GM12878 (cell line): Measurements from ENCODE around the gene HMHB1. TPM values are rescaled to one million over a fixed set of nuclear protein-coding genes. Genes with fewer than 3 reads are reported as not detected.

Experiments
- ATAC-seq: fragments of 200-7000 bp; cut with Tn5 transposase; 3 replicates; pipeline ENCODE4 v1.9.1; 2020; ENCODE audit warnings: mild to moderate bottlenecking, moderate library complexity
- BruUV-seq: library from RNA; stranded (reverse); fragments of 400-500 nt; replicated peaks from 2 replicates; lab custom pipeline; 2021; lab: Mats Ljungman, UMichigan
- CTCF ChIA-PET: fragments of 300-600 bp; sonication (Branson Sonifier 250); formaldehyde crosslinking; extraction: SDS; loops from one replicate; lab custom pipeline; 2021; ENCODE audit warnings: inconsistent platforms; lab: Yijun Ruan, JAX
- POLR2A ChIA-PET: fragments of 350-600 bp; formaldehyde crosslinking; extraction: SDS; loops from one replicate; lab custom pipeline; 2021; ENCODE audit warnings: inconsistent platforms; lab: Charles Lee
- RAD21 ChIA-PET: fragments of 300-600 bp; sonication (Branson Sonifier 250); formaldehyde crosslinking; loops from one replicate; lab custom pipeline; 2023; ENCODE audit warnings: antibody characterized with exemption; ENCODE audit not compliant: unreplicated experiment; lab: Charles Lee
- SMC1A ChIA-PET: fragments of 300-600 bp; sonication (Branson Sonifier 250); formaldehyde crosslinking; loops from one replicate; lab custom pipeline; 2023; ENCODE audit not compliant: unreplicated experiment, uncharacterized antibody; lab: Charles Lee
- DNase-seq: peaks from one replicate; pipeline ENCODE4 v3.0.0-alpha.2; 2011; ENCODE audit warnings: low read depth, low spot score
- FAIRE-seq: peaks from 3 replicates; lab custom pipeline; 2011; peaks lifted over from hg19 to GRCh38; lab: Jason Lieb, UNC
- H2AFZ ChIP-seq: 2 replicates; pipeline ENCODE4 v1.6.0; 2011; ENCODE audit warnings: low read depth, low read length, control low read depth; ENCODE audit not compliant: control insufficient read depth
- H3K27ac ChIP-seq: 2 replicates; pipeline ENCODE4 v1.5.1; 2011; ENCODE audit warnings: control low read depth; ENCODE audit not compliant: control insufficient read depth, insufficient read depth
- H3K27me3 ChIP-seq, 2 experiments: replicated peaks in 1 of 2; 2 replicates each; pipeline versions ENCODE4 v1.6.0 to v1.6.1; 2011; ENCODE audit warnings: low read length in 1 of 2; ENCODE audit not compliant: control insufficient read depth in 2 of 2, insufficient read depth in 2 of 2
- H3K36me3 ChIP-seq, 2 experiments: 2 replicates each; pipeline ENCODE4 v1.5.1; 2011; ENCODE audit warnings: low read length in 1 of 2; ENCODE audit not compliant: control insufficient read depth in 2 of 2, insufficient read depth in 2 of 2
- H3K4me1 ChIP-seq: 2 replicates; pipeline ENCODE4 v1.6.1; 2011; ENCODE audit warnings: mild to moderate bottlenecking, low read length, moderate library complexity, mixed read lengths; ENCODE audit not compliant: control insufficient read depth, insufficient read depth
- H3K4me2 ChIP-seq: 2 replicates; pipeline ENCODE4 v1.6.0; 2011; ENCODE audit warnings: control low read depth; ENCODE audit not compliant: control insufficient read depth, insufficient read depth
- H3K4me3 ChIP-seq: fragments of 200-600 bp; sonication (generic); 2 replicates; pipeline ENCODE4 v1.5.1; 2016
- H3K79me2 ChIP-seq: 2 replicates; pipeline ENCODE4 v1.6.0; 2011; ENCODE audit warnings: low read length; ENCODE audit not compliant: control insufficient read depth, insufficient read depth
- H3K9ac ChIP-seq: 2 replicates; pipeline ENCODE4 v1.8.0; 2011; ENCODE audit warnings: low read length, control low read depth, mixed read lengths; ENCODE audit not compliant: control insufficient read depth, insufficient read depth
- H3K9me3 ChIP-seq: replicated peaks from 3 replicates; pipeline ENCODE4 v1.5.1; 2011; ENCODE audit warnings: mild to moderate bottlenecking, low read length; ENCODE audit not compliant: control insufficient read depth, insufficient read depth
- H4K20me1 ChIP-seq: 2 replicates; pipeline ENCODE4 v1.6.0; 2011; ENCODE audit not compliant: control insufficient read depth, insufficient read depth
- CHD4 ChIP-seq: fragments of 200-600 bp; sonication (generic); IDR thresholded peaks from 2 replicates; pipeline ENCODE4 v1.6.1; 2016; ENCODE audit warnings: mild to moderate bottlenecking
- IKZF1 ChIP-seq: fragments of 450-650 bp; conservative IDR thresholded peaks from 2 replicates; pipeline ENCODE4 v1.6.1; 2017; ENCODE audit warnings: antibody characterized with exemption, mild to moderate bottlenecking
- LARP7 ChIP-seq: fragments of 450-650 bp; IDR thresholded peaks from 2 replicates; pipeline ENCODE4 v1.6.1; 2017; ENCODE audit warnings: mild to moderate bottlenecking
- NRF1 ChIP-seq: conservative IDR thresholded peaks from 2 replicates; pipeline ENCODE4 v1.6.1; 2011; ENCODE audit warnings: mild to moderate bottlenecking, low read depth, low read length, improper control_type of control experiment
- POLR2AphosphoS2 ChIP-seq: IDR thresholded peaks from 2 replicates; pipeline ENCODE4 v1.6.1; 2011; ENCODE audit warnings: low read depth, mild to moderate bottlenecking, low read length, improper control_type of control experiment, moderate library complexity
- RELA ChIP-seq: fragments of 450-650 bp; IDR thresholded peaks from 2 replicates; pipeline ENCODE4 v1.8.0; 2014; ENCODE audit warnings: borderline replicate concordance; ENCODE audit not compliant: partially characterized antibody
- WGBS: methylation state at CpG from one replicate; pipeline ENCODE4 v1.1.6; 2016; ENCODE audit warnings: low lambda C conversion rate; ENCODE audit not compliant: insufficient replicate concordance, insufficient coverage; ENCODE audit errors: missing lambda C conversion rate; 5-methylcytosine and 5-hydroxymethylcytosine counted together
- in situ Hi-C: fragments of 300-500 bp; cut with MboI; formaldehyde crosslinking; loops from 9 replicates; pipeline ENCODE4 v1.14.3; 2018; ENCODE audit warnings: mixed read lengths
- intact Hi-C: fragments of 100-400 bp; cut with micrococcal nuclease; formaldehyde crosslinking; loops from one replicate; pipeline ENCODE4 v1.14.2; 2022; ENCODE audit not compliant: unreplicated experiment
- polyA plus RNA-seq, 11 experiments: library from polyadenylated mRNA; depleted of rRNA in 4 of 11; unstranded in 6 of 11; stranded (reverse) in 5 of 11; fragments of >200 nt; fragmentation: Nextera tagmentation in 4 of 11; fragmentation: Illumina TruSeq in 1 of 11; extraction: Ambion mirVana in 4 of 11; extraction: Trizol in 1 of 11; gene quantifications; 1 replicate in 1 of 11; 2 replicates in 10 of 11; pipeline versions ENCODE4 v1.2.1 to v1.2.3, GENCODE V29; 2011 to 2016; ENCODE audit warnings: inconsistent platforms in 2 of 11, missing spikeins in 2 of 11, low read depth in 1 of 11
- total RNA-seq, 4 experiments: library from RNA; depleted of rRNA in 3 of 4; stranded (reverse); fragments of >200 nt in 3 of 4; fragmentation: Illumina TruSeq in 1 of 4; extraction: Trizol in 1 of 4; gene quantifications; 2 replicates each; pipeline versions ENCODE4 v1.2.1 to v1.2.3, GENCODE V29; 2013 to 2021
- TF ChIP-seq, protein P1 (sequence below): fragments of 450-650 bp; IDR thresholded peaks from 2 replicates; pipeline ENCODE4 v1.6.1; 2018; ENCODE audit warnings: borderline replicate concordance, mild to moderate bottlenecking; ENCODE audit not compliant: partially characterized antibody

HMHB1 gene
- total and polyA plus RNA-seq, 10 of the 15 experiments (the other 5 are each of a cell fraction or from before 2014, with no cell fraction given): 0.45 to 20.3 (median 4.6) TPM

DNA sequence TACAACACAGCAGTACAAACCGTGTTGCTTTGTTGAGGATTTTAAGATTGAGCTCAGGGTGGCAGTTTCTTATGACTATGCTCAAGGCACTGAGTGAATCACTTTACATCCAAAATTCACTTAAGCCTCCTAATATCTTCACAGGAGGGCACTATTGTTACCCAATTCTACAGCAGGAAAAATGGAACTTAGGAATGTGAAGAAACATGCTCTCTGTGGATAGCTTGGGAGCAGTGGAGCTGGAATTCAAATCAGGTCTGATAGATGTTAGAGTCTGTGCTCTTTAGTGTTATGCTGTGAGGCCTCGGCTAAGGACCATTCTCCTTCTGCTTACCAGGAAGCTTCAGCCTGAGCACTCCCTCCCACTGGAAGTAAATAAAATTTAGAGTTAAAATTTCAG, 18.7 kb upstream of the HMHB1 start:
- no peaks in the 10 kb centered on the region for H3K79me2 ChIP-seq
- RAD21 ChIA-PET: interaction anchor here (0.8 to 1.1 kb wide), 2 partner anchors 13 to 18 kb away, joined by 3 read pairs; no protein-coding TSS in a partner anchor
- POLR2A ChIA-PET: interaction anchor here (0.6 to 1.4 kb wide), 3 partner anchors 9 to 22 kb away, joined by 3 to 4 read pairs (median 3); no protein-coding TSS in a partner anchor
- no peaks in the 10 kb centered on the region for H3K9me3 ChIP-seq
- CTCF ChIA-PET: interaction anchor here (1.9 kb wide), 1 partner anchor 9 kb away, joined by 11 read pairs; no protein-coding TSS in a partner anchor
- no peaks in the 10 kb centered on the region for H3K27me3 ChIP-seq
- ATAC-seq (no peak), DNase-seq (no peak), FAIRE-seq (no peak)
- H3K4me1 ChIP-seq: no peaks in the 10 kb centered on the region; the same call in 1 of the 2 replicates
- no peaks in the 10 kb centered on the region for H3K36me3 ChIP-seq
- SMC1A ChIA-PET: interaction anchor here (0.6 to 3.0 kb wide), 12 partner anchors 10 to 360 kb away, joined by 3 to 13 read pairs (median 3); no protein-coding TSS in a partner anchor
- WGBS: 75% methylated on average over 2 of the region's 2 CpGs
- intact Hi-C loops (no loop called here), in situ Hi-C loops (no loop called here)
- no peak overlapping the region for H3K4me3 ChIP-seq
- no peak overlapping the region for H3K9ac ChIP-seq
- H3K27ac ChIP-seq: no peak overlapping the region
- H4K20me1 ChIP-seq: no peaks in the 10 kb centered on the region
- BruUV-seq: no TSS peak
- no peak for TF ChIP-seq LARP7
- no peak for TF ChIP-seq POLR2AphosphoS2
- H3K4me2 ChIP-seq: no peak overlapping the region
- no peak overlapping the region for H2AFZ ChIP-seq

DNA sequence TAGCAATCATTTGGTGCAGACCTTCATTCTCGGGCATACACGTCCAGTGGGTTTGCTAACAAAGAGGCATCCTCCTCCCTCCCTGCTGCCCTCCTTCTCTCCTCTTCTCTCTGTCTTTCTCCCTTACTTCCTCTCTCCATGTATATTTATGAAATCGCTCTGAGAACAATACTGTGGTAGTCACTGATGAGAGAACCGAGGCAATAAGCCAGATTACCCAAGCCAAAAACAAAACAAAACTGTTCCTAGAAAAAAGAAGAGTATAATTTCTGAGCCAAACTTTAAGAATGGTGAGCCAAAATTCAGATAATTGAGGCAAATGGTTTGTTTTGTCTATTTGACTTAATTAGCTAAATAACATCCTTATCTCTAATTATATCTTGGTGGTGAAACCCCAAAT, 15.8 kb upstream of the HMHB1 start:
- intact Hi-C loops: no loop called here
- H3K4me2 ChIP-seq: no peak overlapping the region
- ChIA-PET CTCF (interaction anchor here (2.3 kb wide), 1 partner anchor 10 kb away, joined by 9 read pairs; no protein-coding TSS in a partner anchor), SMC1A (interaction anchor here (1.0 to 3.0 kb wide), 3 partner anchors 10 to 383 kb away, joined by 3 to 13 read pairs (median 7); no protein-coding TSS in a partner anchor), POLR2A (interaction anchor here (1.2 to 1.5 kb wide), 2 partner anchors 8 to 10 kb away, joined by 3 read pairs; no protein-coding TSS in a partner anchor), RAD21 (interaction anchor here (0.7 to 1.7 kb wide), 3 partner anchors 14 to 223 kb away, joined by 3 to 4 read pairs (median 3); no protein-coding TSS in a partner anchor)
- no TSS peak for BruUV-seq
- in situ Hi-C loops: no loop called here
- H3K27ac ChIP-seq: no peak overlapping the region
- H3K9ac ChIP-seq: no peak overlapping the region
- H4K20me1 ChIP-seq: no peaks in the 10 kb centered on the region
- H3K79me2 ChIP-seq: no peaks in the 10 kb centered on the region
- FAIRE-seq (no peak), ATAC-seq (no peak), DNase-seq (no peak)
- 90% methylated on average over 4 of the region's 4 CpGs for WGBS
- H3K4me1 ChIP-seq: peaks cover 5% of the 10 kb centered on the region
- H3K27me3 ChIP-seq: no peaks in the 10 kb centered on the region
- no peaks in the 10 kb centered on the region for H3K9me3 ChIP-seq
- no peak overlapping the region for H2AFZ ChIP-seq
- no peaks in the 10 kb centered on the region for H3K36me3 ChIP-seq
- H3K4me3 ChIP-seq: no peak overlapping the region
- TF ChIP-seq, protein P1, sequence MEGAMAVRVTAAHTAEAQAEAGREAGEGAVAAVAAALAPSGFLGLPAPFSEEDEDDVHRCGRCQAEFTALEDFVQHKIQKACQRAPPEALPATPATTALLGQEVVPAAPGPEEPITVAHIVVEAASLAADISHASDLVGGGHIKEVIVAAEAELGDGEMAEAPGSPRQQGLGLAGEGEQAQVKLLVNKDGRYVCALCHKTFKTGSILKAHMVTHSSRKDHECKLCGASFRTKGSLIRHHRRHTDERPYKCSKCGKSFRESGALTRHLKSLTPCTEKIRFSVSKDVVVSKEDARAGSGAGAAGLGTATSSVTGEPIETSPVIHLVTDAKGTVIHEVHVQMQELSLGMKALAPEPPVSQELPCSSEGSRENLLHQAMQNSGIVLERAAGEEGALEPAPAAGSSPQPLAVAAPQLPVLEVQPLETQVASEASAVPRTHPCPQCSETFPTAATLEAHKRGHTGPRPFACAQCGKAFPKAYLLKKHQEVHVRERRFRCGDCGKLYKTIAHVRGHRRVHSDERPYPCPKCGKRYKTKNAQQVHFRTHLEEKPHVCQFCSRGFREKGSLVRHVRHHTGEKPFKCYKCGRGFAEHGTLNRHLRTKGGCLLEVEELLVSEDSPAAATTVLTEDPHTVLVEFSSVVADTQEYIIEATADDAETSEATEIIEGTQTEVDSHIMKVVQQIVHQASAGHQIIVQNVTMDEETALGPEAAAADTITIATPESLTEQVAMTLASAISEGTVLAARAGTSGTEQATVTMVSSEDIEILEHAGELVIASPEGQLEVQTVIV: no peak
- no peak for TF ChIP-seq CHD4
- TF ChIP-seq IKZF1: no peak
- no peak for TF ChIP-seq NRF1
- no peak for TF ChIP-seq RELA
